DOHH2 (cell line): ENCODE results near the gene IPO13.

Experiments
- H3F3A ChIP-seq: fragments of 200-600 bp; sonication (generic), shearing (Covaris generic); 2 replicates; pipeline ENCODE4 v1.6.0; 2016; ENCODE audit warnings: antibody characterized with exemption, mild to moderate bottlenecking; ENCODE audit not compliant: control insufficient read depth, insufficient read depth
- H3K27ac ChIP-seq: fragments of 200-600 bp; sonication (generic); 2 replicates; pipeline ENCODE4 v1.5.1; 2014; ENCODE audit warnings: low read depth, mild to moderate bottlenecking, low read length, moderate library complexity
- H3K27me3 ChIP-seq: fragments of 200-600 bp; sonication (generic); 2 replicates; pipeline ENCODE4 v1.6.1; 2014; ENCODE audit warnings: mild to moderate bottlenecking, low read length, mixed read lengths; ENCODE audit not compliant: control insufficient read depth
- H3K36me3 ChIP-seq: fragments of 200-600 bp; sonication (generic); 2 replicates; pipeline ENCODE4 v1.6.1; 2014; ENCODE audit warnings: mild to moderate bottlenecking, low read length, moderate library complexity, mixed read lengths; ENCODE audit not compliant: control insufficient read depth
- H3K4me1 ChIP-seq: fragments of 200-600 bp; sonication (generic); 2 replicates; pipeline ENCODE4 v1.6.1; 2014; ENCODE audit warnings: mild to moderate bottlenecking, low read length, mixed read lengths; ENCODE audit not compliant: control insufficient read depth
- H3K4me2 ChIP-seq: fragments of 200-600 bp; sonication (generic); 2 replicates; pipeline ENCODE4 v1.6.0; 2014; ENCODE audit warnings: mild to moderate bottlenecking, low read length, moderate library complexity
- H3K4me3 ChIP-seq: fragments of 200-600 bp; sonication (generic); 2 replicates; pipeline ENCODE4 v1.5.1; 2014; ENCODE audit warnings: mild to moderate bottlenecking, low read length, mixed read lengths
- H3K79me2 ChIP-seq: fragments of 200-600 bp; sonication (generic); 2 replicates; pipeline ENCODE4 v1.6.1; 2014; ENCODE audit warnings: mild to moderate bottlenecking, low read length, mixed read lengths; ENCODE audit not compliant: control insufficient read depth
- H3K9me2 ChIP-seq: fragments of 200-600 bp; sonication (generic); replicated peaks from 2 replicates; pipeline ENCODE4 v1.6.1; 2014; ENCODE audit warnings: mild to moderate bottlenecking, low read length, mixed read lengths; ENCODE audit not compliant: control insufficient read depth
- H3K9me3 ChIP-seq: fragments of 200-600 bp; sonication (generic); 2 replicates; pipeline ENCODE4 v1.6.1; 2014; ENCODE audit warnings: antibody characterized with exemption, low read length, mixed read lengths; ENCODE audit not compliant: control insufficient read depth, insufficient read depth
- H4K20me1 ChIP-seq: fragments of 200-600 bp; sonication (generic); 2 replicates; pipeline ENCODE4 v1.6.0; 2014; ENCODE audit warnings: low read depth, mild to moderate bottlenecking, antibody characterized with exemption, low read length, moderate library complexity; ENCODE audit not compliant: control insufficient read depth, insufficient read depth
- CTCF ChIP-seq: fragments of 200-600 bp; sonication (generic); IDR thresholded peaks from one replicate; pipeline ENCODE4 v1.5.1; 2014; ENCODE audit warnings: antibody characterized with exemption, mild to moderate bottlenecking, low read depth, low read length; ENCODE audit not compliant: poor library complexity, severe bottlenecking
- EZH2phosphoT487 ChIP-seq: fragments of 200-600 bp; sonication (generic); IDR thresholded peaks from 2 replicates; pipeline ENCODE4 v1.6.1; 2017; ENCODE audit warnings: borderline replicate concordance, mild to moderate bottlenecking, antibody characterized with exemption, low read length, moderate library complexity, mixed read lengths

Gene IPO13

GRCh38 chr1:44010935-44011471 is 64.3 kb downstream of the IPO13 start:
- Histone ChIP-seq H3K27me3 (peaks cover 5% of the 10 kb centered on the region; the same call in 1 of the 2 replicates), H3K36me3 (no peaks in the 10 kb centered on the region), H3K4me1 (no peaks in the 10 kb centered on the region), H3F3A (no peaks in the 10 kb centered on the region), H3K4me2 (no peak overlapping the region), H3K9me2 (no peaks in the 10 kb centered on the region), H3K27ac (no peak overlapping the region), H3K4me3 (no peak overlapping the region), H3K9me3 (no peaks in the 10 kb centered on the region), H3K79me2 (no peaks in the 10 kb centered on the region), H4K20me1 (no peaks in the 10 kb centered on the region)
- no peak for TF ChIP-seq CTCF
- TF ChIP-seq EZH2phosphoT487 = no peak

- H3K4me3 ChIP-seq = no peak overlapping the region
- no peak for TF ChIP-seq EZH2phosphoT487
- TF ChIP-seq CTCF = no peak
- no peak overlapping the region for H3K4me2 ChIP-seq
- H3K9me3 ChIP-seq = no peaks in the 10 kb centered on the region
- no peaks in the 10 kb centered on the region for H3K4me1 ChIP-seq
- H3K79me2 ChIP-seq = no peaks in the 10 kb centered on the region
- no peaks in the 10 kb centered on the region for H4K20me1 ChIP-seq
- no peaks in the 10 kb centered on the region for H3K36me3 ChIP-seq
- H3K27me3 ChIP-seq = peaks cover 3% of the 10 kb centered on the region; the same call in 1 of the 2 replicates
- no peaks in the 10 kb centered on the region for H3F3A ChIP-seq
- no peaks in the 10 kb centered on the region for H3K9me2 ChIP-seq
- no peak overlapping the region for H3K27ac ChIP-seq
These were observed 65.7 kb downstream of the IPO13 start for GRCh38 chr1:44012404-44012803.

GRCh38 chr1:44012941-44013609 is 66.3 kb downstream of the IPO13 start:
- Histone ChIP-seq H3K4me2 (no peak overlapping the region), H3K36me3 (no peaks in the 10 kb centered on the region), H3K9me3 (no peaks in the 10 kb centered on the region)

More at GRCh38 chr1:44012941-44013609, 66.3 kb downstream of the IPO13 start:
- no peaks in the 10 kb centered on the region for H3K79me2 ChIP-seq
- no peaks in the 10 kb centered on the region for H3F3A ChIP-seq
- H3K27me3 ChIP-seq = peaks cover 3% of the 10 kb centered on the region; the same call in 1 of the 2 replicates
- H3K9me2 ChIP-seq = no peaks in the 10 kb centered on the region
- TF ChIP-seq EZH2phosphoT487 (no peak), CTCF (no peak)
- no peak overlapping the region for H3K4me3 ChIP-seq
- no peak overlapping the region for H3K27ac ChIP-seq
- H4K20me1 ChIP-seq = no peaks in the 10 kb centered on the region
- no peaks in the 10 kb centered on the region for H3K4me1 ChIP-seq
